Fibroblast of upper back skin (primary cell): Measurements from ENCODE around the gene ZSWIM8.

Experiments
- DNase-seq: peaks from one replicate; pipeline ENCODE4 v3.0.0-alpha.2; 2013

The ZSWIM8 gene

GRCh38 chr10:73798927-73799560 is 13.6 kb downstream of the ZSWIM8 start:
- DNase-seq = no peak

- no peak for DNase-seq
These were observed 14.6 kb downstream of the ZSWIM8 start for GRCh38 chr10:73799899-73800559.

GRCh38 chr10:73800560-73801252 is 15.3 kb downstream of the ZSWIM8 start:
- DNase-seq = no peak

- DNase-seq = no peak
These were observed 15.8 kb downstream of the ZSWIM8 start for GRCh38 chr10:73801253-73801590.

- no peak for DNase-seq
These were observed 17.0 kb downstream of the ZSWIM8 start for GRCh38 chr10:73802276-73802991.

- DNase-seq = no peak
These were observed 18.4 kb downstream of the ZSWIM8 start for GRCh38 chr10:73803680-73804286.

GRCh38 chr10:73806176-73806950 is 21.0 kb downstream of the ZSWIM8 start:
- DNase-seq = no peak

GRCh38 chr10:73807471-73807870 is 22.1 kb downstream of the ZSWIM8 start:
- DNase-seq = no peak

- no peak for DNase-seq
These were observed 22.8 kb downstream of the ZSWIM8 start for GRCh38 chr10:73808021-73808815.

GRCh38 chr10:73809061-73809818 is 23.8 kb downstream of the ZSWIM8 start:
- DNase-seq = no peak

GRCh38 chr10:73810358-73810734 is 24.9 kb downstream of the ZSWIM8 start:
- no peak for DNase-seq

GRCh38 chr10:73810735-73811465 is 25.5 kb downstream of the ZSWIM8 start:
- no peak for DNase-seq

- DNase-seq = no peak
These were observed 27.3 kb downstream of the ZSWIM8 start for GRCh38 chr10:73812657-73813056.

- DNase-seq = no peak
These were observed 27.9 kb downstream of the ZSWIM8 start for GRCh38 chr10:73813333-73813732.

- no peak for DNase-seq
These were observed 29.0 kb downstream of the ZSWIM8 start for GRCh38 chr10:73814276-73814895.

GRCh38 chr10:73814896-73815718 is 29.7 kb downstream of the ZSWIM8 start:
- DNase-seq = no peak

- no peak for DNase-seq
These were observed 30.3 kb downstream of the ZSWIM8 start for GRCh38 chr10:73815719-73816030.

- peak; percentile 14 for DNase-seq
These were observed 31.7 kb downstream of the ZSWIM8 start for GRCh38 chr10:73816917-73817729.
